OCI-LY7 (cell line): ENCODE data around the gene NSMCE1. TPM values are rescaled to one million over a fixed set of nuclear protein-coding genes. Genes with fewer than 3 reads are reported as not detected.

Source experiments
- BruUV-seq: library from RNA; stranded (reverse); fragments of 400-500 nt; replicated peaks from 2 replicates; lab custom pipeline; 2021; lab: Mats Ljungman, UMichigan
- CTCF ChIA-PET: fragments of 300-600 bp; sonication (Branson Sonifier 250); formaldehyde crosslinking; loops from one replicate; lab custom pipeline; 2022; ENCODE audit warnings: antibody characterized with exemption; ENCODE audit not compliant: unreplicated experiment; lab: Charles Lee
- POLR2A ChIA-PET: fragments of 300-600 bp; sonication (Branson Sonifier 250); formaldehyde crosslinking; loops from one replicate; lab custom pipeline; 2022; ENCODE audit warnings: antibody characterized with exemption; lab: Charles Lee
- DNase-seq: peaks from one replicate; pipeline ENCODE4 v3.0.0-alpha.2; 2015; ENCODE audit warnings: low spot score
- H2AFZ ChIP-seq: fragments of 200-600 bp; sonication (generic), shearing (Covaris generic); 2 replicates; pipeline ENCODE4 v1.6.1; 2014; ENCODE audit warnings: mild to moderate bottlenecking, antibody characterized with exemption, low read length, moderate library complexity
- H3K27ac ChIP-seq: fragments of 200-600 bp; sonication (generic); 2 replicates; pipeline ENCODE4 v1.5.1; 2014; ENCODE audit warnings: mixed run types, low read depth, mild to moderate bottlenecking, moderate library complexity, low read length, inconsistent platforms; ENCODE audit not compliant: poor library complexity, severe bottlenecking
- H3K36me3 ChIP-seq: fragments of 200-600 bp; sonication (generic); 2 replicates; pipeline ENCODE4 v1.6.1; 2014; ENCODE audit warnings: mild to moderate bottlenecking, antibody characterized with exemption, low read length, moderate library complexity, mixed read lengths; ENCODE audit not compliant: insufficient read depth
- H3K4me1 ChIP-seq: fragments of 200-600 bp; sonication (generic); 2 replicates; pipeline ENCODE4 v1.5.1; 2014; ENCODE audit warnings: mild to moderate bottlenecking, low read length; ENCODE audit not compliant: insufficient read depth, poor library complexity, severe bottlenecking
- H3K4me2 ChIP-seq: fragments of 200-600 bp; sonication (generic); 2 replicates; pipeline ENCODE4 v1.6.1; 2014; ENCODE audit warnings: mild to moderate bottlenecking, low read length
- H3K4me3 ChIP-seq: fragments of 200-600 bp; sonication (generic); 2 replicates; pipeline ENCODE4 v1.5.1; 2014; ENCODE audit warnings: mild to moderate bottlenecking, low read depth, low read length; ENCODE audit not compliant: poor library complexity, severe bottlenecking
- H3K79me2 ChIP-seq: fragments of 200-600 bp; sonication (generic); 2 replicates; pipeline ENCODE4 v1.6.1; 2016; ENCODE audit warnings: low read depth, mild to moderate bottlenecking, low read length, moderate library complexity, mixed read lengths; ENCODE audit not compliant: insufficient read depth
- H3K9me2 ChIP-seq: fragments of 200-600 bp; sonication (generic); 2 replicates; pipeline ENCODE4 v1.6.1; 2016; ENCODE audit warnings: mild to moderate bottlenecking, low read length, mixed read lengths; ENCODE audit not compliant: insufficient read depth
- H3K9me3 ChIP-seq: fragments of 200-600 bp; sonication (generic); 2 replicates; pipeline ENCODE4 v1.6.1; 2014; ENCODE audit warnings: mild to moderate bottlenecking, mixed run types, low read length, mixed read lengths
- H4K20me1 ChIP-seq: fragments of 200-600 bp; sonication (generic); 2 replicates; pipeline ENCODE4 v1.6.1; 2014; ENCODE audit warnings: mild to moderate bottlenecking, antibody characterized with exemption, low read length, moderate library complexity, mixed read lengths; ENCODE audit not compliant: insufficient read depth
- CTCF ChIP-seq: fragments of 200-600 bp; sonication (generic); conservative IDR thresholded peaks from 2 replicates; pipeline ENCODE4 v1.5.1; 2014; ENCODE audit warnings: mild to moderate bottlenecking, antibody characterized with exemption, low read length, moderate library complexity, mixed read lengths
- EZH2phosphoT487 ChIP-seq: fragments of 200-600 bp; sonication (generic); IDR thresholded peaks from 2 replicates; pipeline ENCODE4 v1.6.1; 2018; ENCODE audit warnings: low read depth, borderline replicate concordance, mild to moderate bottlenecking, mixed run types, antibody characterized with exemption, low read length, moderate library complexity, mixed read lengths
- intact Hi-C: fragments of 100-400 bp; cut with micrococcal nuclease; formaldehyde crosslinking; loops from one replicate; pipeline ENCODE4 v1.10.0; 2022; ENCODE audit not compliant: unreplicated experiment
- total RNA-seq, 2 experiments: library from RNA; depleted of rRNA in 1 of 2; stranded (reverse); fragments of >200 nt in 1 of 2; shearing (Covaris generic) in 1 of 2; gene quantifications; 2 replicates each; pipeline ENCODE4 v1.2.3, GENCODE V29; 2014 to 2022

Gene NSMCE1
- total RNA-seq, 2 experiments from 2014 or later = 51.1 to 84.0 TPM

- no peak for DNase-seq
- CTCF ChIA-PET = interaction anchor here (0.7 to 1.6 kb wide), 2 partner anchors 191 to 192 kb away, joined by 3 to 5 read pairs; no protein-coding TSS in a partner anchor
These were observed 92.7 kb downstream of the NSMCE1 start for GRCh38 chr16:27175888-27176287.

More at GRCh38 chr16:27175888-27176287, 92.7 kb downstream of the NSMCE1 start:
- no peaks in the 10 kb centered on the region for H3K9me2 ChIP-seq
- no peak overlapping the region for H2AFZ ChIP-seq
- TF ChIP-seq EZH2phosphoT487 (no peak), CTCF (no peak)
- peaks cover 56% of the 10 kb centered on the region for H3K4me1 ChIP-seq
- BruUV-seq = no TSS peak
- no peaks in the 10 kb centered on the region for H3K79me2 ChIP-seq
- POLR2A ChIA-PET = interaction anchor here (0.5 to 1.6 kb wide), 2 partner anchors 28 to 203 kb away, joined by 3 to 7 read pairs; partner anchors contain the start of gene KDM8
- no peaks in the 10 kb centered on the region for H4K20me1 ChIP-seq
- no peak overlapping the region for H3K4me3 ChIP-seq
- H3K27ac ChIP-seq = peak overlapping the region; percentile 93
- H3K36me3 ChIP-seq = peaks cover 4% of the 10 kb centered on the region; the same call in 1 of the 2 replicates
- H3K9me3 ChIP-seq = peaks cover 7% of the 10 kb centered on the region
- H3K4me2 ChIP-seq = no peak overlapping the region
- intact Hi-C loops = loop anchor here (5.0 to 10.0 kb wide), 2 partner anchors 141 to 471 kb away; no protein-coding TSS in a partner anchor

Other genes with a start within 250 kb of the NSMCE1 start
- gene C16orf82, start 201.8 kb downstream of the NSMCE1 start, total RNA-seq (2014; rRNA removed; shearing (Covaris generic)) = not detected in 2 replicates
- not detected in 2 replicates for gene C16orf82, start 201.8 kb downstream of the NSMCE1 start, total RNA-seq (2022)
- gene KDM8, start 65.2 kb downstream of the NSMCE1 start, total RNA-seq (2014; rRNA removed; shearing (Covaris generic)) = 12.4 and 14.2 TPM in 2 replicates
- 14.5 and 24.3 TPM in 2 replicates for gene KDM8, start 65.2 kb downstream of the NSMCE1 start, total RNA-seq (2022)
- 33.0 and 82.8 TPM in 2 replicates for gene IL4R, start 45.2 kb upstream of the NSMCE1 start, total RNA-seq (2014; rRNA removed; shearing (Covaris generic))
- 73.1 and 101 TPM in 2 replicates for gene IL4R, start 45.2 kb upstream of the NSMCE1 start, total RNA-seq (2022)
- gene IL21R, start 133.4 kb upstream of the NSMCE1 start, total RNA-seq (2014; rRNA removed; shearing (Covaris generic)) = 10.0 and 10.9 TPM in 2 replicates
- gene IL21R, start 133.4 kb upstream of the NSMCE1 start, total RNA-seq (2022) = 36.7 and 47.0 TPM in 2 replicates